NCI-H345 treated with DMSO at 0.1 percent for 48 hours (cell line): ENCODE data around the gene LHX4.

Experiments
- DNase-seq: peaks from one replicate; lab custom pipeline; 2025; ENCODE audit not compliant: unreplicated experiment; lab: John Stamatoyannopoulos, UW

Gene LHX4

DNA sequence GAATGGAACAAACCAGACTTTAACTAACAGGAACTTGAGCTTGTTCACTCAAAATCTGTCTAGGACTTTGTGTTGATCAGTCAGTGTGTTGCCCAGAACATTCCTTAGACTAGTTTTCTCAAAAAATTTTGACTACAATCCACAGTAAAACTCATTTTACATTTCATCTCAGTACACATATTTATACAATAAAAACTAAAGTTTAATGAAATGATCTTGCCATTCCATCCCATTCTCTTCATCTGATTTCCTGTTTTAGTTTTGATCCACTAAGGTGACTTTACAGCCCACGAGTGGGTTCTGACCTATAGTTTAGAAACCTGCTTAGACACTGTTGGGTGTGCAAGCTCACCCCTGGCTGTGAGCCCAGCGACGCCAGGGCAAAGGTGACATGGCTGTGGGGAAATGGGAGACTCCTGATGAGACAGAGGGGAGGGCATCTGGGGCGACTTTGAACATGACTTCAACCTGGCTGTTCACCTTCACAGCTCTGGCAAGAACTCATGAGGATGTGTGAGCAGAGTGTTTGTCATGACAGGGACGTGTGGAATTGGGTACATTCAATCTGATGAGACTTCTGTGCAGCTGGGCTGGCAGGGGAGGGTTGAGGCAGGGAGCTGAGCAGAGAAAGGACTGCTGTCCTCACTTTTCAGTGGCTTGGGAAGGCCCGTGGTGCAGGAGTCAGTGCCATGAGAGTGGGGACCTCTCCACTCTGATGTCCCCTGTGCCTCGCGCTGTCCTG, 40.6 kb downstream of the LHX4 start:
- DNase-seq: no peak

DNA sequence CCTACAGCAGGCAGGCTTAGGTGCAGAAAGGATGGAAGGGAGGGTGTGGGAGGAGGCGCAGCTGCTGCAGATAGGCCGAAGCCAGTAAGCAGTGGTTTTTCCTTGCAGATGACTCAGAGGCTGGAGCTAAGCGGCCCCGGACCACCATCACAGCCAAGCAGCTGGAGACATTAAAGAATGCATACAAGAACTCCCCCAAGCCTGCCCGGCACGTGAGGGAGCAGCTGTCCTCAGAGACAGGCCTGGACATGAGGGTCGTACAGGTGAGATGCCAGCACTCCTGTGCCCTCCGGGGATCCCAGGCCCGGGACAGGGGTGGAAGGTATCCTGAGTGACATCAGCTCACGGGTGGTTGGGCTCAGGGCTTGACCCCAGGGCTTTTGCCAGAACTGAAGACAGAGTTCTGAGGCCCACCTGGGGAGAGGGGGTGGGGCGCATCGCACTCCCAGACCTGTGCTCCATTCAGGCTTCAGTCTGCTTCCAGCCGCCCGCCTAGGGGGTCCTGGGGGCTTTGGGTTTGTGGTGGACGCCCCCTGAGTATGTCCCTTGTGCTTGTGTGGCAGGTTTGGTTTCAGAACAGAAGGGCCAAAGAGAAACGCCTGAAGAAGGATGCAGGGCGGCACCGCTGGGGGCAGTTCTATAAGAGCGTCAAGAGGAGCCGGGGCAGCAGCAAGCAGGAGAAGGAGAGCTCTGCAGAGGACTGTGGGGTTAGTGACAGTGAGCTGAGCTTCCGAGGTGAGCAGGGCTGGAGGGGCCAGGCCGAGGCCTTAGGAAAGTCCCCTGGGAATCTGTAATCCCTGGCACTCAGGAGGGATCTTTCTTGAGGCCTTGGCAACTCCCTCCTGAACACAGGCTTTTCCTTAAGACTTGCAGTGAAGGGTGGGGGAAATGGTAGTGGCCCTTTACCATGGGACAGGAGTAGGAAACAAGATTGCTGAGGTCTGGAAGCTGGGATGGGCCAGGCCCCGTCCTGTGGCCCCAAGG, 41.5 kb downstream of the LHX4 start:
- DNase-seq: no peak

DNA sequence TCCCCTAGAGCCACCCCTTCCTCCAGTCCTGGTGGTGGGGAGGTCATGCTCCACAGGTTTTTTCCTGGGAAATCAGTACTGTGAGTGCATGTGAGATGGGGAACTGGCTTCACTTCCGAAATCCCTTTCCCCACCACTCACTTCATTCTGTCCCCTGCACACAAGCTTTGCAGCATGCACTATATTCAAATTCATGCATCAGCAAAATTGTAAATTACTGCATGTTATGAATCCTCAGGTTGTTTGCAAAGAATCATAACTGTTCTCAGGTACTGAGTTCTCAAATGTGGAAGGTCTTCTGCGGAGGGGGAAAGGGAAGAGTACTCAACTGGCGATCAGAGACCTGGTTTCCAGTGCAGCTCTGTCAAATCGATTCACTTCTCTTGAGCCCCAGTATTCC, 42.3 kb downstream of the LHX4 start:
- no peak for DNase-seq

DNA sequence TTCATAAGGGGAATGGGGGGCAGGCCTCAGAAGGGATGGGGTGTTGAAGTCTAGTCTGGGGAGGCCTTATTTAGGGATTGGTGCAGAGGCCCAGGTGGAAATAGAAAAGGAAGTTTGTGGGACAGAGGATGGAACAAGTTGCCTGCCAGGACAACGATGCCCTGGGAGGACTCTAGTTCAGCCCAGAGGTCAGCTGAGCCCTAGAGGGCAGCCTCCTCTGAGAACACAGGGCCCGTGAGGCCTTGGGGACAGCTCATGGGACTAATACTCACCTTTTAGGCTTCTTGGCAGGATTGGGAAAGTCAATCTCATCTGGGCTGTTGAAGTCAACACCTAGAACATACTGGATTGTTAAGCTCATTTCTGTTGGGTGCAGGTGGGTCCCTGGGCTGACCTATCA, 43.0 kb downstream of the LHX4 start:
- no peak for DNase-seq

DNA sequence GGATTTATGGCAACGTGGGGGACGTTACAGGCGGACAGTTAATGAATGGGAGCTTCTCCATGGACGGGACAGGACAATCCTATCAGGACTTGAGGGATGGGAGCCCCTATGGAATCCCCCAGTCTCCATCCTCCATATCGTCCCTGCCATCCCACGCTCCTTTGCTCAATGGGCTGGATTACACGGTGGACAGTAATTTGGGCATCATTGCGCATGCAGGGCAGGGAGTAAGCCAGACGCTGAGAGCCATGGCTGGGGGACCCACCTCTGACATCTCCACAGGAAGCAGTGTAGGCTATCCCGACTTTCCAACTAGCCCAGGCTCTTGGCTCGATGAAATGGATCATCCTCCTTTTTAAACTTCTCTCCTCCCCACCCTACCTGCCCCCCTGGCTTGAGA, 44.2 kb downstream of the LHX4 start:
- no peak for DNase-seq

DNA sequence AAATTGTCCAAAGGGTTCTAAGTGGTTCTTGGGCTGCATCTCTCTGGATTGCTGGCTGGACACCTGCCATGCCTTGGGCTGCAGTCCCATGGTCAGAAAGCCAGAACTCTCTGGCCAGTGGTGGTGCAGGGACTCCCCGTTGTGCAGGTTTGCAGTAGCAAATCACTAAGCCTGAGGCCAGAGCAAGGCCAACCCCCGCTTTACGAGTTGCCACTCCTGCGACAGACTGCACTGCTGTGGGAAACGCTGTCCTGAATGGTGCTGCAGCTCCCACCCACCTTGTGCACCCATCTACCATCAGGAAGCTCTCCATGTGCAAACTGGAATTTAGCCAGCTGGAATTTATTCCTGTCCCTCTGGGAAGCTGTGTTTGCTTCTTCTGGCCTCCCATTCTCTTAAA, 45.7 kb downstream of the LHX4 start:
- DNase-seq: no peak

DNA sequence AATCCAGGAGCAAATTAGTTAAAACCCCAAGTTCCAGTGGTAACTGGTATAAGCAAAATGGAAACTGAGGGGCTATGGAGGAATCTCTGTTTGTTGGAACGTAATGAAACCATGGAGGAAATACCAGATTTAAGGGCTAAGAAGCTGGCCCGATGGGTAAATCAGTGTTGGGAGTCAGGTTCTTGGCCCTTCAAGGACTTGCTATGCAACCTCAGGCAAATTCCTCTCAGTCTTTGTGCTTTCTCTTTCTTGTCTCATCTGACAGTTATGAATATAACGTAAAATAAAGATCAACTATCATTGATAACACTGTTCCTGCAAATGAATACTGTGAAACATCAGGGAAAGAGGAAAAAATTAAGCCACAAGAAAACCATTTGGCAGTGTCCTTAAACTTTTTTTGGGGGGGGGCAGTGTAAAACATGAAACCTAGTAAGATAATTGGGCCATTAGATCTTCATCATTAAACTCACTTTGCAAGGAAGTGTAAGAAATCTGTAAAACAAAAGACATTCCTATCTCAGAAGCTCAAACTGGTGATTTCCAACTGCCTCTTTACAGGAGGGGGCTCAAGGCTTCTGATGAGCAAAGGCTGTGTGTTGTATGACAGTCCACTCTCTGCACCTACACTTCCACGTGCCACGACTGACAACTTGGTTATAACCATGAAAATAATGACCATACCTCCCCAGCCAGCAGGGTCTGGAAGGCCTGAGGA, 47.6 kb downstream of the LHX4 start:
- DNase-seq: no peak

DNA sequence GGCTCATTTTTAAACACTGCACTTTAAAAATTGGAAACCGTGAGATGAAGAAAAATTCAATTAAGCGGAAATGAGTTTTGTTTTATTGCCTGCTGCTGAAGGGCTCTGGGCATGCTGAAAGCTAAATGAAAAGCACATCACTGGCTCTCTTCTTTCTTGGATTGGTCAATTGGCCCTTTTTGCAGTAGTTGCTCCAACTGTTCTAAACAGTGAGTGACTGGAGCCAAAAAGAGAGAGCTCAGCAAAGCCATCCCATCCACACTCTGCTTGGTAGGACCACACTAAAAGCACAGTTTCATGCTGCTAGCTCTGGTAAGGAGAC, 48.1 kb downstream of the LHX4 start:
- no peak for DNase-seq

DNA sequence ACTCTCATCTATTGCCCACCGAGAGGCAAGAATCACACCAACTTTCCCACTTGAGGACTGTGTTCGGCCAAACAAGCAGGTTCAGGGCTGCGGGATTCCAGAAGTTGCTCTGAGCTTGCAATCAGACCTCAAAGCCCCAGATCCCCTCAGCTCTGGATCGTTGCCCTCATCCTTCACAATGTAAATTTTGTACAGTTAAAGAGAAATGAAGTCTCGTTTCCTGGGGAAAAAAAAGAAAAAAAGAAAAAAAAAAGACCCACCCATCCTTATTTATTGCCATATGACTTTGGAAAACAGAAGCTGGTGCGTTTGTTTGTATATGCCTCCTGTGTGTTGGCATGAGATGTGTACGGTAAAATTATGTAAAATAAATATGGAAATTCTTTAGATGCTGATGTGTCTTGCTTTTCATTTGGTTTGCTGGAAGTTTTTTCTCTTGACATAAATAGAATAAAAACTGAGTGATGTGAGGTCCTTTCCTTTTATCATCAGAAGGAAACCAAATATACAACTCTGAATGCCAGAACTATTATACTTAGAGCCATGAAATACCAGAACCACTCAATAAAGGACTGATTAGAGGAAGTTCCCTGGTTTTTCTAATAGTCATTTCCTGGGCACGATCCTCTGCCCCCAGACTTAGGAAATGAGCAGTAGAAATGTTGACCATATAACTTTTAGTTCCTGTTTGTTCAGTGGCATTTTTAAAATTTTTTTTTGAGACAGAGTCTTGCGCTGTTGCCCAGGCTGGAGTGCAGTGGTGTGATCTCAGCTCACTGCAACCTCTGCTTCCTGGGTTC, 48.7 kb downstream of the LHX4 start:
- DNase-seq: no peak

DNA sequence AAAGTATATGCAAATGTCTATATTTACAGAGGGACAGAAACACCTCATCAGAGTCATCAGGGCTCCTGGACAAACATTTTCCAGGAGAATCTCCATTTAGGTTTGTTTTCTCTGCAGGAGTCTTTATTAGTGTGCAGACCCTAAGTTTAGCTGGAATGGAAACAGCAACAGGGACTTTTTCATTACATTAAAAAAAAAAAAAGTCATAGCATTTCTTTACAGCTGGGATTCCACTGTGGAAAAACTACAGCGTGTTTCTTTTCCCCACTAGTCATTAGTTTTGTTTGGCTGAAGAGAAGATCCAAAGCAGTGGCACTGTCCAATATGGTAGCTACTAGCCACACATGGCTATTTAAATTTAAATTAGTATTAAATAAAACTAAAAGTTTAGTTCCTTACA, 49.6 kb downstream of the LHX4 start:
- DNase-seq: no peak

DNA sequence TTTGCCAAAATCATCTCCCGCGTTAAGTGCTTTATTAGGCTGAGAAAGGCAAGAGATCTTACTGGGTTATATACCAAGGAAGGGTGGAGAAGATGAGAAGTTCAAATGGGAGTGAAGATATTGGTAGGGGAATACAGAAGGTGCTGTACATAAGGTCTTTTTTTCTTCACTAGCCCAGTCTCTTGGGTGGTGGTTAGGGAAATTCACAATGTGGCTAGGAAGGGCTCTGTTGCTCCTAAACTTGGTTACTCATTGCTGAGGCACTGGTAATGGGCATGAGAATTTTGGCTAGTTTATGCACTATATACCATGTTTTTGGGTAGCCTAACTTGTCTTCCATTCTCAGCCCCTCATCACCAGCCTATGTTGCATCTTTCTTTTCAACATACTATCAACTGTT, 50.6 kb downstream of the LHX4 start:
- DNase-seq: no peak

DNA sequence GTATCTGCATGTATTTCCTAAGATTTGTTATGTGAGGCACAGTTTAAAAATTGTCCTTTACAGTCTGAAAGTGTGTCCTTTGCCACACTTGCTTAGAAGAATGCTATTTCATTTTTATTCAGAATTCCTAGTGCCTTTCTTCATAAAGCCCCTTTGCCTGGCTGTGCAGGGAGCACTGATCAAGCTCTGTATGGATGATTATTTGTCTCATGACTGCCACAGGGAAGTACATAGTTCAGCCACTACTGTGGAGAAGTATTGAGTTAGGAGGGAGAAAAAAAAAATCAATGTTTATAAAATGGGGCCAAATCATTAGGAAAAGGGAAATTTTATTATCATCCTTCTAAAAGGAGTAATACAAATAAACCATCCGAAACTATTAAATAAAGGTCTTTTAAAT, 51.4 kb downstream of the LHX4 start:
- no peak for DNase-seq

DNA sequence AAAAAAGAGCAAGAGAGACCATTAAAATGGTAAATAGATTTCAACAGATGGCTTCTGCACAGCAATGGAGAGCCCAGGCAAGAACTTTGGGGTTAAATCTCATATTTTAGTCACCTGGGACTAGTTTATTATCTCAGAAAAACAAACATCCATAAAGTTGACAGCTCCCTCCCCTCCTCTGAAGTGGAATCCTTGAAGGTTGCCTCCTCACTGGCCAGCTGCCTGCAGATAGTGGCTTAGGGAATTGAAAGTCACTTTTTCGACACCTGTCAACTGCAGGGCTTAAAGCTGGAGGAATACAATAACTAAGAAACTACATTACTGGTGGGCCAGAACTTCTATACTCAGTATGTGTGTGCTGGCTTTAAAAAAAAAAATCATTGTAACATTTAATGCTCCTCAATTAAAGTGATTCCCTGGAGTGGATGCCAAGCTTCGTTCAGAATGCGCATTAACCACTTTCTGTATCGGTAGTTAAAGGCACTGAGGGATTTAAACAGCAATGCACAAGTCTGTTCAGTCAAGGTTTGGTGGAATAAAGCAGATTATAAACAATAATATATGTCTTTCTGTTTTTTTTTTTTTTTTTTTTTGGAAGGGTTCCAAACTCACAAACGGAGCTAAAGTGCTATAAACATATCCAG, 52.5 kb downstream of the LHX4 start:
- no peak for DNase-seq

DNA sequence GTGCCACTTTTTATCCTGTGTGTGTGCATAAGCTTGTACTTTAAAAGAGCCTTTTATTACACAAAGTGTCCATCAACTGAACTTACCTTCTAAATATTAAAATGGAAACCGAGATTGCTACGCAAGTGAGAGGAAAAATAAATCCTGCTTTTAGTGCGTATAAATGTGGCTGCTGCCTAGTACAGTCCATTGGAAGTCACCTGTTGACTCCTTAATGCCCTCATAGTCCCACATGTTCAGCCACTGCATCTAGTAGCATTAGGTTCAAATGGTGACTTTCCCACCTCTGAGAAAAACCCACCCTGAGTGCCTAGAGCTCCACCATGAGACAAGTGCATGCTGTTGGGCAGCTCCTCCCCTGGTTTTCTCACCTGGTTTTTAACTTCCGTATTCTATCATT, 53.0 kb downstream of the LHX4 start:
- DNase-seq: no peak

DNA sequence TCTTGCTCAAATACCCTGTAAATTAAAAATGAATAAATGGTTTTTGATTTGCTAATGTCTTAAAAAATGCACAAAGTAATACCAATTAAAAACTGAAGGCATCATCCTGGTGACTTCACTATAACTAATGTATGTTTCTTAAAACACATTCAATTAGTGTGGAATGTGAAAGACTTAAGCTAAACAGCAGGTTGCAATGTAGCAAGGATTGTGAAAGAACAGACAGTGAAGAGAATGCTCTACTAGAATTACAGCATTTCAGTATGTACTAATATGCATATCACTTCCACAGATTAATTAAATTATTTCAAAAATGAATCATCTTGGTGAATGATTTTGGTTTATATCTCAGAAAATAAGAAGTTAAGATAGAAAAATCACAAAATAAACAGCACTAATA, 56.4 kb downstream of the LHX4 start:
- DNase-seq: no peak

DNA sequence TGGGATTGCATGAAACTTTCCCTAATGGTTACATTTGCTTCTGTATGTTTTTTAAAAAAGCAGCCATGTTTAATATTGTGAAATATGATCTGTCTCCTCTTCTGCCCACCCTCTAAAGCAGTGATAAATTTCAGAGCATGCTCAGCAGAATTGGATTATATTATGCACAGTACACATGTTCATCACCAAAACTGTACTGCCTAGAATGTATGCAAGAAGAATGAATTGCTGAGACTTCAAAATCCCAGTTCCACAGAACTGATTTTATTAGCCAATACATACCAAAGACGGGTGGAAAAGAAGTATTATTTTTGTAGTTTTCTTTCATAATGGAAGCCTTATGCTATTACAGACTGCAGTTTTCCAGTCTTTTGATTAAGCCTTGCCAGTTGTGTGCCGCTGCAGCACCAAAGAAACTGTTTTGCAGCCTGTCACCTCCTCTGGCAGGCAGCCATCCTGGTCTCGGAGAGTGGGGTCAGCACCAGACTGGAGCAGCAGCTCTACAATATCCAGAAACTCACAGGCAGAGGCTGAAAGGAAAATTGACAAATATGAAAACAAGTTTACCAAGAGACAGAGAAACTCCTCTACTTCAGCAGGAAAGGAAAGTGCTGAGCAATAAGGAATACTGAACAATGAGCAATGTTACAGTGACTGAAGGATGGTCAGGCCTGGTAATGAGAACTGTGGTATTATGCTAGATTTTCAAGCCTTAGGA, 58.1 kb downstream of the LHX4 start:
- no peak for DNase-seq

DNA sequence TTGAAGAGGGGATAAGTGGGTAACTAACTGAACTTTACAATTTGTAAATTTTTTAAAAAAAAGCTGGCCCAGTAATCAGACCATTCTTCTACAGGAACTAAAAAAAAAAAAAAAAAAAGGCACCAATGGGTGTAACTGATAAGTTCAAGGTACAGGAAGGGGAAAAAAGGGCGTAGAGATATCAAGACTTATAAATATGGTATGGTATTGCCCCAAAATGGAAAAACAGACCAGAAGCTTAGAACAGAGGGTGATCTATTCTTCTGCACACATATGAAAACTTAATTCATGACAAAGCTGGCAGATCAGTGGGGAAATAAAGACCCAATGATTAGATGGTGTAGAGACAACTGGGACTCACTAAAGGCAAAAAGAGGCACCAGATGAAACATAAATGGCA, 58.9 kb downstream of the LHX4 start:
- no peak for DNase-seq

DNA sequence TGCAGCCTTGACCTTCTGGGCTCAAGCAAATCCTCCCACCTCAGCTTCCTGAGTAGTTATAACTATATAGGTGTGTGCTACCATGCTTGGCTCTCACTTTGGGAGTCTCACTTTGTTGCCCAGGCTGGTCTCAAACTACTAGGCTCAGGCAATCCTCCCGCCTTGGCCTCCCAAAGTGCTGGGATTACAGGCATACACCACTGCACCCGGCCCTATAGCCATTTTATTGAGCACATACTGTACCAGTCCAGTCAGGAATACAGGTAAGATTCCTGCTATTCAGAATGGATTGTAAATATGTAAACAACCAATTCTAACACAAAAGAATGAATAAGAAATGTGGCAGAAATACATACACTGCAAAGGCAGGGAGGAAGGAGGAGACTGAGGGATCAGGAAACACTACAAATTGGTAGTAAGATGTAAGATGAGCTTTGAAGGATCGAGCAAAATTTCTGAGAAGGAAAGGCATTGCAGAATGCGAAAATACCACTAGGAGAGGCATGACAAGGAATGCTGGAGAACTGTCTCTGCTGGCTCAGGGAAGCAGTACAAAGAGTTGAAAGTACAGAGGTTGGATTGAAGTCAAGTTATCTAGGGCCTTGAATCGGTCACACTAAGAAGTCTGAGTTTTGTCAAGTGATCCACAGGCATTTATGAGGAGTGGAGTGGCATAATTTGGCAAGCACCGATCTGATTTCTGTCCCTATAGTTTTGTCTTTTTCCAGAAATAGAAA, 60.4 kb downstream of the LHX4 start:
- DNase-seq: no peak

DNA sequence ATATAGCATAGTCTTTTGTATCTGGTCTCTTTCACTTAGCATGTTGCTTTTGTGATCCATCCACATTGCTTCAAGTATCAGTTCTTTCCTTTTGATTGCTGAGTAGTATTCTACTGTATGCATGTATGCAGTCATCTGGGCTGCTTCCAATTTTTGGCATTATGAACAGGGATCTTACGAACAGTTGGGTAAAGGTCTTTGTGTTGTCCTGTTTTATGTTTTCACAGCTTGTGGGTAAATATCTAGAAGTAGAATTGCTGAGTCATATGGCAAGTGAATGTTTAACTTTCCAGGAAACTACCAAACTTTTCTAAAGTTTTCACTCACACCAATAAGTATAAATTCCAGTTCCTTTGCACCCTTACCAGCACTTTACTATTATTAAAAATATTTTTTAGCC, 60.9 kb downstream of the LHX4 start:
- no peak for DNase-seq
